HTR-8/SVneo (cell line): ENCODE results near the gene PTPN11.
"Not testable (repeated sequence)": the region's sequence is repeated elsewhere in the genome, so short reads cannot be mapped to it uniquely, and the experiment has no call there.

ENCODE experiments used
- DNase-seq: peaks from one replicate; pipeline ENCODE4 v3.0.0; 2011; ENCODE audit warnings: low spot score, mixed read lengths; ENCODE audit not compliant: insufficient read length
- FAIRE-seq: peaks from 2 replicates; lab custom pipeline; 2011; peaks lifted over from hg19 to GRCh38; lab: Jason Lieb, UNC

Gene PTPN11

GRCh38 chr12:112503512-112503911 is 84.8 kb downstream of the PTPN11 start:
- FAIRE-seq = no peak
- DNase-seq = no peak

- FAIRE-seq = no peak
- no peak for DNase-seq
These were observed 87.9 kb downstream of the PTPN11 start for GRCh38 chr12:112506513-112507166.

- no peak for FAIRE-seq
These were observed 94.7 kb downstream of the PTPN11 start for GRCh38 chr12:112513471-112513870.

GRCh38 chr12:112514456-112514855 is 95.7 kb downstream of the PTPN11 start:
- FAIRE-seq (no peak), DNase-seq (no peak)

More at GRCh38 chr12:112513471-112513870, 94.7 kb downstream of the PTPN11 start:
- no peak for DNase-seq

GRCh38 chr12:112514926-112515642 is 96.3 kb downstream of the PTPN11 start:
- FAIRE-seq (no peak), DNase-seq (no peak)

GRCh38 chr12:112515868-112516267 is 97.1 kb downstream of the PTPN11 start:
- DNase-seq (no peak), FAIRE-seq (no peak)

GRCh38 chr12:112517730-112518364 is 99.1 kb downstream of the PTPN11 start:
- no peak for DNase-seq
- FAIRE-seq = no peak

GRCh38 chr12:112518365-112518735 is 99.6 kb downstream of the PTPN11 start:
- DNase-seq = no peak

GRCh38 chr12:112519841-112520340 is 101.1 kb downstream of the PTPN11 start:
- not testable (repeated sequence) for FAIRE-seq

More at GRCh38 chr12:112518365-112518735, 99.6 kb downstream of the PTPN11 start:
- no peak for FAIRE-seq

GRCh38 chr12:112523856-112524255 is 105.1 kb downstream of the PTPN11 start:
- DNase-seq (no peak), FAIRE-seq (no peak)

More at GRCh38 chr12:112519841-112520340, 101.1 kb downstream of the PTPN11 start:
- not testable (repeated sequence) for DNase-seq

GRCh38 chr12:112524269-112524668 is 105.5 kb downstream of the PTPN11 start:
- DNase-seq = no peak
- FAIRE-seq = no peak

- DNase-seq = peak; percentile 40
- peak; percentile 23 for FAIRE-seq
These were observed 106.1 kb downstream of the PTPN11 start for GRCh38 chr12:112524676-112525425.

- DNase-seq (no peak), FAIRE-seq (no peak)
These were observed 106.7 kb downstream of the PTPN11 start for GRCh38 chr12:112525426-112525809.

GRCh38 chr12:112527082-112527481 is 108.3 kb downstream of the PTPN11 start:
- no peak for FAIRE-seq
- no peak for DNase-seq

GRCh38 chr12:112527501-112527900 is 108.8 kb downstream of the PTPN11 start:
- FAIRE-seq (no peak), DNase-seq (no peak)

GRCh38 chr12:112528521-112528920 is 109.8 kb downstream of the PTPN11 start:
- FAIRE-seq (no peak), DNase-seq (no peak)

GRCh38 chr12:112530941-112531340 is 112.2 kb downstream of the PTPN11 start:
- FAIRE-seq = no peak
- no peak for DNase-seq

- DNase-seq (no peak), FAIRE-seq (no peak)
These were observed 113.4 kb downstream of the PTPN11 start for GRCh38 chr12:112532106-112532505.

GRCh38 chr12:112533528-112533927 is 114.8 kb downstream of the PTPN11 start:
- no peak for DNase-seq
- no peak for FAIRE-seq

- no peak for DNase-seq
- FAIRE-seq = no peak
These were observed 116.3 kb downstream of the PTPN11 start for GRCh38 chr12:112535017-112535416.
